Transverse colon (tissue), 4 donors: ENCODE measurements around the gene MEFV. TPM values are rescaled to one million over a fixed set of nuclear protein-coding genes. Genes with fewer than 3 reads are reported as not detected.
"Not testable (repeated sequence)": the region's sequence is repeated elsewhere in the genome, so short reads cannot be mapped to it uniquely, and the experiment has no call there.

Experiments used
- DNase-seq: peaks from one replicate; pipeline ENCODE4 v3.0.0-alpha.2; 2019
- H3K27ac ChIP-seq, 4 donors: fragments of 200-600 bp; sonication (generic); 2 replicates each; pipeline ENCODE4 v1.5.1; 2016 to 2018; ENCODE audit warnings: inconsistent platforms in 4 of 4
- H3K27me3 ChIP-seq: fragments of 200-600 bp; sonication (generic); 2 replicates; pipeline ENCODE4 v1.5.1; 2017; ENCODE audit warnings: inconsistent platforms
- H3K36me3 ChIP-seq, 4 donors: fragments of 200-600 bp; sonication (generic); 2 replicates each; pipeline ENCODE4 v1.5.1; 2017 to 2019; ENCODE audit warnings: inconsistent platforms in 4 of 4
- H3K4me1 ChIP-seq, 4 donors: fragments of 200-600 bp; sonication (generic); 2 replicates each; pipeline ENCODE4 v1.5.1; 2017 to 2020; ENCODE audit warnings: inconsistent platforms in 4 of 4
- H3K4me3 ChIP-seq, 4 donors: fragments of 200-600 bp; sonication (generic); 1 replicate in 1 of 4; 2 replicates in 3 of 4; pipeline versions ENCODE4 v1.5.1 to v1.6.1; 2017 to 2019; ENCODE audit warnings: inconsistent platforms in 4 of 4
- H3K9me3 ChIP-seq, 2 donors: fragments of 200-600 bp; sonication (generic); 2 replicates each; pipeline ENCODE4 v1.5.1; 2017 to 2019; ENCODE audit warnings: inconsistent platforms in 2 of 2
- CTCF ChIP-seq, 5 experiments: fragments of 200-600 bp in 3 of 5; fragments of 450-650 bp in 2 of 5; sonication (generic) in 3 of 5; IDR thresholded peaks; 1 replicate in 2 of 5; 2 replicates in 3 of 5; pipeline ENCODE4 v1.5.1; 2016 to 2017; ENCODE audit warnings: antibody characterized with exemption in 5 of 5, inconsistent platforms in 3 of 5, mild to moderate bottlenecking in 2 of 5, moderate library complexity in 1 of 5
- EP300 ChIP-seq: sonication (generic); formaldehyde crosslinking; IDR thresholded peaks from one replicate; pipeline ENCODE4 v1.6.1; 2017; ENCODE audit warnings: antibody characterized with exemption, low read depth
- POLR2A ChIP-seq: fragments of 450-650 bp; IDR thresholded peaks from one replicate; pipeline ENCODE4 v1.6.1; 2016; ENCODE audit warnings: antibody characterized with exemption, mild to moderate bottlenecking, moderate library complexity
- POLR2AphosphoS5 ChIP-seq, 3 donors: sonication (generic); formaldehyde crosslinking; IDR thresholded peaks; one replicate each; pipeline ENCODE4 v1.6.1; 2016; ENCODE audit warnings: antibody characterized with exemption in 3 of 3
- WGBS, 2 donors: methylation state at CpG; one replicate each; pipeline ENCODE4 v1.1.5; 2018; ENCODE audit warnings: low coverage in 1 of 2; 5-methylcytosine and 5-hydroxymethylcytosine counted together
- in situ Hi-C, 4 donors: fragments of 200-750 bp; cut with MboI; loops; one replicate each; pipeline versions ENCODE4 v1.15.0 to v1.15.1; 2017; ENCODE audit warnings: low sequenced_read_pairs in 3 of 4, low pct_ligation_motif_present in 1 of 4, low pct_unique_long_range_greater_than_20kb in 1 of 4
- intact Hi-C: fragments of 100-400 bp; cut with DNase I; formaldehyde crosslinking; loops from one replicate; pipeline ENCODE4 v1.15.1; 2023; ENCODE audit warnings: low total_unique reads
- total RNA-seq, 4 donors: library from RNA; depleted of rRNA; stranded (reverse); fragments of >200 nt; gene quantifications; one replicate each; pipeline ENCODE4 v1.1.0, GENCODE V29; 2016

The MEFV gene
- total RNA-seq, 4 donors from 2014 or later, result 0.37 to 1.4 (median 0.54) TPM

DNA sequence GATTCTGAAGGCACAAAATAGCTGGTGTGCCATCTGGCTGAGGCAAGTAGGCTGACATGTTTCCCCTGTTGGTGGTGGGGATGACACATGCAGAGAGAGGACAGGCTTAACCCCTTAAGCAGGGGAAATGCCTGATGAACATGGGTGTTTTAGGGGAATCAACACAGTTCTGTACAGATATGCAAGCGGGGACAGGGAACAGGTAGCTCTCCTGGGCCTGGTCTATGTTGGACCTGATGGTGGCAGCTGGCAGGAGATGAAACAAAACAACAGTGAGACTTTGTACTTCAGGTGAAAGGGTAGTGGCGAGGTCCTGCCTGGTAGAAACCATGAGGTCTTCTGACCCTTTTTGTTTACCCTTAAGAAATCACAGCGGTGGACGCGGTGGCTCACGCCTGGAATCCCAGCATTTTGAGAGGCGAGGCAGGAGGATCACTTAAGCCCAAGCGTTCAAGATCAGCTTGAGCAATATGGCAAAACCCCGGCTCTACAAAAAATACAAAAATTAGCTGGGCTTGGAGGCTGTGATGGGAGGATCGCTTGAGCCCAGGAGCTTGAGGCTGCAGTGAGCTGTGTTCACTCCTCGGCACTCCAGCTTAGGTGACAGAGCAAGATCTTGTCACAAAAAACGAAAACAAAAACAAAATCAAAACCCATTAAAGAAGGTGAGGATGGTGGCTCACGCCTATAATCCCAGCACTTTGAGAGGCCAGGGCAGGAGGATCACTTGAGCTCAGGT is 57.9 kb downstream of the MEFV start:
- no peak overlapping the region for H3K27ac ChIP-seq
- no peaks in the 10 kb centered on the region for H3K4me1 ChIP-seq
- H3K4me3 ChIP-seq, result no peak overlapping the region
- peaks cover 39% of the 10 kb centered on the region for H3K27me3 ChIP-seq
- no peaks in the 10 kb centered on the region for H3K36me3 ChIP-seq
- in situ Hi-C loops (no loop called here), intact Hi-C loops (no loop called here)
- no peak for DNase-seq
- no peaks in the 10 kb centered on the region for H3K9me3 ChIP-seq
- TF ChIP-seq POLR2AphosphoS5 (IDR thresholded peaks at IDR 0.05) (no peak), POLR2A (no peak), CTCF (IDR thresholded peaks at IDR 0.05) (no peak), EP300 (no peak)
- WGBS, 2 donors, result 68 to 84% methylated on average over 8 to 13 of the region's 13 CpGs

DNA sequence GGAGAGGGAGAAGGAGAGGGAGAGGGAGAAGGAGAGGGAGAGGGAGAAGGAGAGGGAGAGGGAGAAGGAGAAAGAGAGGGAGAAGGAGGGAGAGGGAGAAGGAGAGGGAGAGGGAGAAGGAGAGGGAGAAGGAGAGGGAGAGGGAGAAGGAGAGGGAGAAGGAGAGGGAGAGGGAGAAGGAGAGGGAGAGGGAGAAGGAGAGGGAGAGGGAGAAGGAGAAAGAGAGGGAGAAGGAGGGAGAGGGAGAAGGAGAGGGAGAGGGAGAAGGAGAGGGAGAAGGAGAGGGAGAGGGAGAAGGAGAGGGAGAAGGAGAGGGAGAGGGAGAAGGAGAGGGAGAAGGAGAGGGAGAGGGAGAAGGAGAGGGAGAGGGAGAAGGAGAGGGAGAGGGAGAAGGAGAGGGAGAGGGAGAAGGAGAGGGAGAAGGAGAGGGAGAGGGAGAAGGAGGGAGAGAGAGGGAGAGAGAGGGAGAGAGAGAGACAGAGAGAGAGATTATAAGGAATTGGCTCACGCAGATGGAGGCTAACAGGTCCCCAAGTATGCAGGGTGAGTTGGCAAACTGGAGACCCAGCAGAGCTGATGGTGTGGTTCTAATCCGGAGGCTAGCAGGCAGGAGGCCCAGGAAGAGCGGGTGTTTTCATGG is 58.6 kb downstream of the MEFV start:
- 69 to 73% methylated on average over 2 to 3 of the region's 3 CpGs for WGBS, 2 donors
- in situ Hi-C loops, intact Hi-C loops, H3K4me3 ChIP-seq, H3K4me1 ChIP-seq, H3K27ac ChIP-seq, DNase-seq, H3K9me3 ChIP-seq, H3K36me3 ChIP-seq: not testable (repeated sequence)
- H3K27me3 ChIP-seq, result peaks cover 46% of the 10 kb centered on the region

DNA sequence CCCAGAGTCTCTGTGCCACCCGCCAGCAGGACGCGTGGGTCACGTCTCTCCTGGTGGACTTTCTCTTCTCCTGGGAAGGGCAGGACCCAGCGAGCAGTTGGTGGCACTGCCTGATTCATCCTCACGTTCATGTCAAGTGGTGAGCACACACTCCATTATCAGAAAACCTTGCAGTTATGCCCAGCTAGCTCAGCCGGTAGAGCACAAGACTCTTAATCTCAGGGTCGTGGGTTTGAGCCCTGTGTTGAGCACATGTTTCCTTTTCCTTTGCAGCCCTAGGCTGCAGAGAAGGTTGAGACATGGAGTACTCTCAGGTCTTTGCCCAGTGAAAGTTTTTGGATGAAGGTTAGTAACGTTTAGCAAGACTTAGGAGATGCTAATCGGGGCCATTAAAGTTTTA is 60.5 kb downstream of the MEFV start:
- Histone ChIP-seq H3K4me1 (peaks cover 0 to 6% (median 0%) of the 10 kb centered on the region in 4 donors), H3K27ac (no peak overlapping the region), H3K4me3 (no peak overlapping the region), H3K36me3 (no peaks in the 10 kb centered on the region), H3K27me3 (peaks cover 64% of the 10 kb centered on the region), H3K9me3 (no peaks in the 10 kb centered on the region)
- no peak for DNase-seq
- intact Hi-C loops (no loop called here), in situ Hi-C loops (no loop called here)
- WGBS, 2 donors, result 67% methylated on average over 10 of the region's 10 CpGs; no CpG with 5 or more reads in 1 of the 2 donors
- TF ChIP-seq EP300 (no peak), POLR2AphosphoS5 (IDR thresholded peaks at IDR 0.05) (no peak), POLR2A (no peak), CTCF (IDR thresholded peaks at IDR 0.05) (no peak)

DNA sequence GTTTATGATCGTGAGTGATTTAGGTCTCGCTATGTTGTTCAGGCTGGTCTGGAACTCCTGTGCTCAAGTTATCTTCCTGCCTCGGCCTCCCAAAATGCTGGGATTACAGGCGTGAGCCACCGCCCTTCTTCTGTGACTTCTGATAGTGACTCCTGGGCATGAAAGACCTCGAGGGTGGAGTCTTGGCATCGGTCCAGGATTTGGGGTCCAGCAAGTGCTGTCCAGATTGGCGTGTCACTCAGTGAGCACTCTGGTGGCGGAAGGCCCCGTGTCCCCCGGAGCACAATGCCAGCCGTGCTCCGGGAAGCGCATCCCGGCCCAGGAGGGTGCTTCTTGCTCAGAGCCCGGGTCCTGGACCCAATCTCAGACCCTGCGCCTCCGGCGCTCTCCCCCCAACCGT is 61.6 kb downstream of the MEFV start:
- Histone ChIP-seq H3K27me3 (peaks cover 76% of the 10 kb centered on the region), H3K27ac (no peak overlapping the region), H3K36me3 (no peaks in the 10 kb centered on the region), H3K9me3 (no peaks in the 10 kb centered on the region), H3K4me1 (peaks cover 0 to 7% (median under 1%) of the 10 kb centered on the region in 4 donors), H3K4me3 (no peak overlapping the region)
- TF ChIP-seq POLR2AphosphoS5 (IDR thresholded peaks at IDR 0.05) (no peak), POLR2A (no peak), EP300 (no peak), CTCF (IDR thresholded peaks at IDR 0.05) (no peak)
- intact Hi-C loops (no loop called here), in situ Hi-C loops (no loop called here)
- no peak for DNase-seq
- 85 to 93% methylated on average over 8 to 20 of the region's 20 CpGs for WGBS, 2 donors
